Fibroblast of skin of abdomen (primary cell): ENCODE results near the gene THSD4.

Experiments used
- DNase-seq: peaks from one replicate; pipeline ENCODE4 v3.0.0-alpha.2; 2013

Gene THSD4

GRCh38 chr15:71761649-71762048, 646.4 kb downstream of the THSD4 start:
- DNase-seq: peak; percentile 53

- DNase-seq: no peak
Observed at GRCh38 chr15:71768184-71768583, 652.9 kb downstream of the THSD4 start.

- no peak for DNase-seq
Observed at GRCh38 chr15:71773206-71773859, 658.1 kb downstream of the THSD4 start.

GRCh38 chr15:71775856-71776255, 660.6 kb downstream of the THSD4 start:
- peak; percentile 53 for DNase-seq

- no peak for DNase-seq
Observed at GRCh38 chr15:71776304-71776703, 661.0 kb downstream of the THSD4 start.

- no peak for DNase-seq
Observed at GRCh38 chr15:71777216-71777943, 662.1 kb downstream of the THSD4 start.

GRCh38 chr15:71779073-71779797, 664.0 kb downstream of the THSD4 start:
- DNase-seq: no peak

- peak; percentile 27 for DNase-seq
Observed at GRCh38 chr15:71780115-71780976, 665.1 kb downstream of the THSD4 start.

GRCh38 chr15:71781179-71781964, 666.1 kb downstream of the THSD4 start:
- DNase-seq: peak; percentile 40

- DNase-seq: no peak
Observed at GRCh38 chr15:71781965-71782265, 666.6 kb downstream of the THSD4 start.

- no peak for DNase-seq
Observed at GRCh38 chr15:71782422-71783165, 667.3 kb downstream of the THSD4 start.

- DNase-seq: no peak
Observed at GRCh38 chr15:71784719-71785118, 669.4 kb downstream of the THSD4 start.

- DNase-seq: no peak
Observed at GRCh38 chr15:71785996-71786395, 670.7 kb downstream of the THSD4 start.

- DNase-seq: no peak
Observed at GRCh38 chr15:71786673-71787072, 671.4 kb downstream of the THSD4 start.

GRCh38 chr15:71788646-71789579, 673.6 kb downstream of the THSD4 start:
- no peak for DNase-seq

- DNase-seq: no peak
Observed at GRCh38 chr15:71789616-71790015, 674.3 kb downstream of the THSD4 start.

GRCh38 chr15:71790081-71790480, 674.8 kb downstream of the THSD4 start:
- DNase-seq: peak; percentile 33

- no peak for DNase-seq
Observed at GRCh38 chr15:71791975-71792374, 676.7 kb downstream of the THSD4 start.

GRCh38 chr15:71792521-71792920, 677.2 kb downstream of the THSD4 start:
- peak; percentile 51 for DNase-seq

GRCh38 chr15:71798641-71799040, 683.4 kb downstream of the THSD4 start:
- no peak for DNase-seq
